ENCODE data around the gene BACH2. TPM values are rescaled to one million over a fixed set of nuclear protein-coding genes. Genes with fewer than 3 reads are reported as not detected.

BACH2 gene
- polyA plus RNA-seq, 2 of the 4 experiments (the other 2 are of a cell fraction): 0.01 to 0.36 TPM

- Histone ChIP-seq H3K4me1 (peaks cover 1% of the 10 kb centered on the region; the same call in 1 of the 3 replicates), H3K27ac (no peak overlapping the region), H3K4me3 (no peak overlapping the region), H3K4me2 (no peak overlapping the region), H3K9me3 (no peaks in the 10 kb centered on the region)
- ChIA-PET POLR2A (no interaction called here), CTCF (no interaction called here)
- DNase-seq (ENCODE audit: low read depth in 1 of 2, low spot score in 1 of 2) (no peak), ATAC-seq (no peak), FAIRE-seq (no peak)
- TF ChIP-seq NFE2L2 (conservative IDR thresholded peaks at IDR 0.05; ENCODE audit: low read length) (no peak), JUN (IDR thresholded peaks at IDR 0.05) (no peak), CTCF (IDR thresholded peaks at IDR 0.05) (no peak), FOXS1 (CRISPR knock-in tag; IDR thresholded peaks at IDR 0.05) (no peak), ZC3H11A (IDR thresholded peaks at IDR 0.05) (no peak), SREBF2 (IDR thresholded peaks at IDR 0.05) (no peak), EHMT2 (IDR thresholded peaks at IDR 0.05; ENCODE audit: low read depth) (no peak), TFCP2L1 (CRISPR knock-in tag; IDR thresholded peaks at IDR 0.05) (no peak), E2F6 (IDR thresholded peaks at IDR 0.05; ENCODE audit: borderline replicate concordance, low read depth) (no peak), HOXB5 (CRISPR knock-in tag; IDR thresholded peaks at IDR 0.05) (no peak), USF2 (IDR thresholded peaks at IDR 0.05) (no peak), PHF8 (IDR thresholded peaks at IDR 0.05; ENCODE audit: borderline replicate concordance, low read depth) (no peak), POLR2AphosphoS2 (conservative IDR thresholded peaks at IDR 0.05; ENCODE audit: low read length) (no peak), HOXB13 (CRISPR knock-in tag; IDR thresholded peaks at IDR 0.05; ENCODE audit: low read depth) (no peak), ZNF302 (CRISPR knock-in tag; IDR thresholded peaks at IDR 0.05) (no peak)
- TF ChIP-seq, protein P1, sequence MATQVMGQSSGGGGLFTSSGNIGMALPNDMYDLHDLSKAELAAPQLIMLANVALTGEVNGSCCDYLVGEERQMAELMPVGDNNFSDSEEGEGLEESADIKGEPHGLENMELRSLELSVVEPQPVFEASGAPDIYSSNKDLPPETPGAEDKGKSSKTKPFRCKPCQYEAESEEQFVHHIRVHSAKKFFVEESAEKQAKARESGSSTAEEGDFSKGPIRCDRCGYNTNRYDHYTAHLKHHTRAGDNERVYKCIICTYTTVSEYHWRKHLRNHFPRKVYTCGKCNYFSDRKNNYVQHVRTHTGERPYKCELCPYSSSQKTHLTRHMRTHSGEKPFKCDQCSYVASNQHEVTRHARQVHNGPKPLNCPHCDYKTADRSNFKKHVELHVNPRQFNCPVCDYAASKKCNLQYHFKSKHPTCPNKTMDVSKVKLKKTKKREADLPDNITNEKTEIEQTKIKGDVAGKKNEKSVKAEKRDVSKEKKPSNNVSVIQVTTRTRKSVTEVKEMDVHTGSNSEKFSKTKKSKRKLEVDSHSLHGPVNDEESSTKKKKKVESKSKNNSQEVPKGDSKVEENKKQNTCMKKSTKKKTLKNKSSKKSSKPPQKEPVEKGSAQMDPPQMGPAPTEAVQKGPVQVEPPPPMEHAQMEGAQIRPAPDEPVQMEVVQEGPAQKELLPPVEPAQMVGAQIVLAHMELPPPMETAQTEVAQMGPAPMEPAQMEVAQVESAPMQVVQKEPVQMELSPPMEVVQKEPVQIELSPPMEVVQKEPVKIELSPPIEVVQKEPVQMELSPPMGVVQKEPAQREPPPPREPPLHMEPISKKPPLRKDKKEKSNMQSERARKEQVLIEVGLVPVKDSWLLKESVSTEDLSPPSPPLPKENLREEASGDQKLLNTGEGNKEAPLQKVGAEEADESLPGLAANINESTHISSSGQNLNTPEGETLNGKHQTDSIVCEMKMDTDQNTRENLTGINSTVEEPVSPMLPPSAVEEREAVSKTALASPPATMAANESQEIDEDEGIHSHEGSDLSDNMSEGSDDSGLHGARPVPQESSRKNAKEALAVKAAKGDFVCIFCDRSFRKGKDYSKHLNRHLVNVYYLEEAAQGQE (IDR thresholded peaks at IDR 0.05): no peak
- TF ChIP-seq, protein P2, sequence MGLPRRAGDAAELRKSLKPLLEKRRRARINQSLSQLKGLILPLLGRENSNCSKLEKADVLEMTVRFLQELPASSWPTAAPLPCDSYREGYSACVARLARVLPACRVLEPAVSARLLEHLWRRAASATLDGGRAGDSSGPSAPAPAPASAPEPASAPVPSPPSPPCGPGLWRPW (IDR thresholded peaks at IDR 0.05): no peak
- WGBS (ENCODE audit: missing lambda C conversion rate): 80% methylated on average over 6 of the region's 6 CpGs
Observed at GRCh38 chr6:90233994-90234393, 62.6 kb downstream of the BACH2 start.

GRCh38 chr6:90233213-90233612 lies 63.4 kb downstream of the BACH2 start:
- H3K9me3 ChIP-seq: no peaks in the 10 kb centered on the region
- ATAC-seq: no peak
- H3K4me2 ChIP-seq: no peak overlapping the region
- H3K4me1 ChIP-seq: no peaks in the 10 kb centered on the region
- POLR2A ChIA-PET: no interaction called here
- TF ChIP-seq USF2 (IDR thresholded peaks at IDR 0.05): no peak
- TF ChIP-seq KDM5A (IDR thresholded peaks at IDR 0.05): no peak
- no peak for TF ChIP-seq RCOR1 (IDR thresholded peaks at IDR 0.05; ENCODE audit: low read depth, low read length)
- TF ChIP-seq CBX8 (IDR thresholded peaks at IDR 0.05): no peak
- TF ChIP-seq HOXB13 (CRISPR knock-in tag; IDR thresholded peaks at IDR 0.05; ENCODE audit: low read depth): no peak
- no peak for TF ChIP-seq HEYL (CRISPR knock-in tag; IDR thresholded peaks at IDR 0.05)
- no peak overlapping the region for H3K4me3 ChIP-seq
- no peak overlapping the region for H3K27ac ChIP-seq
- CTCF ChIA-PET: no interaction called here
- no peak for DNase-seq (ENCODE audit: low read depth in 1 of 2, low spot score in 1 of 2)
- FAIRE-seq: no peak
- 81% methylated on average over 2 of the region's 2 CpGs for WGBS (ENCODE audit: missing lambda C conversion rate)
